ENCODE results near the gene TNFAIP1. TPM values are rescaled to one million over a fixed set of nuclear protein-coding genes. Genes with fewer than 3 reads are reported as not detected.

TNFAIP1 gene
- total RNA-seq, 1 donor from 2014 or later: 18.8 TPM

DNA sequence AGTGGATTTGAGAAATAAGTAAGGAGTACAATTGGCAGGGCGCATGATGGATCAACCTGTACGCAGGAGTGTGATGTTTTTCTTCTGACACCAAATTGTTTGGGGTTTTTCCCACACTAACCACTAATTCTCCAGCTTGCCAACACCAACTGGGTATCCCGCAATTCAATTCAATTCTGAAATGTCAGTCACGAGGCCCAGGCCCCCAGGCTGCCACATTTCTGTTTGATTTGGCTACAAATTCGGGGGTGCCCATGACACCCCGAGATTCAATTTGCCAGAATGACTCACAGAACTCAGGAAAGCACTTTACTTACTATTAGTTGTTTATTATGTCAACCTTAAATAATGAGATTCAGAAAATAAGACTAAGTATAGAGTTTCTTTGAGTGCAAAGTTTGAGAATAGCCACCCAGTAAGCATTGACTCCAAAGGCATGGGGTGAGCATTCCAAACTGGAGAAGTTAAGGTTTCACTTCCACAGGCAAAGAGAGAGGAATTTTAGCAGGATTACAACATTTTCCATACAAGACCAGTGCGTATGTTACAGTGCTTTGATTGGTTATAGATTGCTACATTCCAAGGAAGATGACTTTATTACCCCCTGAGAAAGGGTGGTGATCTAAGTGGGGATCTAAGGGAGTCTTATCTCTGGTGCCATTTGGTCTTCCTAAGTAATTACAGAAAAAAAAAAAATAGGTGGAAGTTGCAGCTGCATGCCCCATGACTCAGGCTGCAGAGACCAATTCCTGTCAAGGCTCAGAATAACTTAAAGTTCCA lies 59.0 kb downstream of the TNFAIP1 start:
- H3K27ac ChIP-seq (ENCODE audit: low read depth, low read length): no peak overlapping the region
- no peak overlapping the region for H3K9ac ChIP-seq (ENCODE audit: low read depth in 1 of 3, low read length in 3 of 3)
- H3K9me3 ChIP-seq (ENCODE audit: control insufficient read depth in 3 of 3, low read length in 3 of 3): no peaks in the 10 kb centered on the region
- H3K4me3 ChIP-seq (ENCODE audit: low read length in 3 of 3): no peak overlapping the region
- peaks cover 0 to 8% (median 4%) of the 10 kb centered on the region in 3 donors for H3K4me1 ChIP-seq (ENCODE audit: control insufficient read depth in 3 of 3, insufficient read depth in 3 of 3, low read length in 3 of 3)
- peaks cover 27 to 32% (median 29%) of the 10 kb centered on the region in 3 donors for H3K36me3 ChIP-seq (ENCODE audit: control insufficient read depth in 3 of 3, insufficient read depth in 3 of 3, low read length in 3 of 3)
- no peaks in the 10 kb centered on the region for H3K27me3 ChIP-seq (ENCODE audit: control insufficient read depth in 3 of 3, insufficient read depth in 3 of 3, low read length in 3 of 3)

DNA sequence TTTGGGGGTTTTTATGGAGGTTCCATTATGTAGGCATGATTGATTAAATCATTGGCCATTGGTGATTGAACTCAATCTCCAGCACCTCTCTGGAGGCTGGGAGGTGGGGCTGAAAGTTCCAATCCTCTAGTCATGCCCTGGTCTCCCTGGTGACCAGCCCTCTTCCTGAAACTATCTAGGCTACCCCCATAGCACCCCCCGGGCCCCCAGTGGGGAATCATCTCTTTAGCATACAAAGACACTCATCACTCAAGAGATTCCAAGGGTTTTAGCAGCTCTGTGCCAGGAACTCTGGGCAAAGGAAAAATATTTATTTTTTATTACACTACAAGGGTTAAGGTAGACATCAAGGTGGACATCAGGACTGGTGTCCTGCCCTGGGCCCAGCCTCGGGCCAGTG lies 59.9 kb downstream of the TNFAIP1 start:
- no peak overlapping the region for H3K9ac ChIP-seq (ENCODE audit: low read depth in 1 of 3, low read length in 3 of 3)
- H3K9me3 ChIP-seq (ENCODE audit: control insufficient read depth in 3 of 3, low read length in 3 of 3): no peaks in the 10 kb centered on the region
- H3K36me3 ChIP-seq (ENCODE audit: control insufficient read depth in 3 of 3, insufficient read depth in 3 of 3, low read length in 3 of 3): peaks cover 24 to 35% (median 31%) of the 10 kb centered on the region in 3 donors
- peaks cover 0 to 8% (median 4%) of the 10 kb centered on the region in 3 donors for H3K4me1 ChIP-seq (ENCODE audit: control insufficient read depth in 3 of 3, insufficient read depth in 3 of 3, low read length in 3 of 3)
- no peak overlapping the region for H3K27ac ChIP-seq (ENCODE audit: low read depth, low read length)
- H3K4me3 ChIP-seq (ENCODE audit: low read length in 3 of 3): no peak overlapping the region
- H3K27me3 ChIP-seq (ENCODE audit: control insufficient read depth in 3 of 3, insufficient read depth in 3 of 3, low read length in 3 of 3): no peaks in the 10 kb centered on the region

DNA sequence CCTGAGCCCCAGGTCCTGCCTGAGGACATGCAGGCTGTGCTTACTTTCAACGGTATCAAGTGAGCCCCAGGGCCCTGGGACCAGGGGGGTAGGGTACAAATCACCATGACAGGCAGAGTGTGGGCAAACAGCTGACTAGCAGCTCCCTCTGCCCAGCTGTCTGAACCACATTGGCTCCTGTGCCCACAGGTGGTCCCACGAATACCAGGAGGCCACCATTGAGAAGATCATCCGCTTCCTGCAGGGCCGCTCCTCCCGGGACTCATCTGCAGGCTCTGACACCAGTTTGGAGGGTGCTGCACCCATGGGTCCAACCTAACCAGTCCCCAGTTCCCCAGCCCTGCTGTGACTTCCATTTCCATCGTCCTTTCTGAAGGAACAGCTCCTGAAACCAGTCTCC lies 60.4 kb downstream of the TNFAIP1 start:
- Histone ChIP-seq H3K4me3 (ENCODE audit: low read length in 3 of 3) (no peak overlapping the region), H3K36me3 (ENCODE audit: control insufficient read depth in 3 of 3, insufficient read depth in 3 of 3, low read length in 3 of 3) (peaks cover 25 to 34% (median 31%) of the 10 kb centered on the region in 3 donors), H3K4me1 (ENCODE audit: control insufficient read depth in 3 of 3, insufficient read depth in 3 of 3, low read length in 3 of 3) (peaks cover 0 to 8% (median 4%) of the 10 kb centered on the region in 3 donors), H3K27me3 (ENCODE audit: control insufficient read depth in 3 of 3, insufficient read depth in 3 of 3, low read length in 3 of 3) (no peaks in the 10 kb centered on the region), H3K9ac (ENCODE audit: low read depth in 1 of 3, low read length in 3 of 3) (no peak overlapping the region), H3K9me3 (ENCODE audit: control insufficient read depth in 3 of 3, low read length in 3 of 3) (no peaks in the 10 kb centered on the region), H3K27ac (ENCODE audit: low read depth, low read length) (no peak overlapping the region)

Other genes with a start within 250 kb of the TNFAIP1 start
- gene TMEM97, start 16.6 kb upstream of the TNFAIP1 start, total RNA-seq: 12.5 TPM
- 19.8 TPM for gene IFT20, start 289 bp upstream of the TNFAIP1 start, total RNA-seq
- 44.4 TPM for gene POLDIP2, start 21.8 kb downstream of the TNFAIP1 start, total RNA-seq
- not detected for gene SEBOX, start 29.4 kb downstream of the TNFAIP1 start, total RNA-seq
- 0.52 TPM for gene VTN, start 34.5 kb downstream of the TNFAIP1 start, total RNA-seq
- gene SARM1, start 35.9 kb downstream of the TNFAIP1 start, total RNA-seq: 5.7 TPM
- 4.7 TPM for gene SLC46A1, start 70.5 kb downstream of the TNFAIP1 start, total RNA-seq
- not detected for gene SLC13A2, start 137.9 kb downstream of the TNFAIP1 start, total RNA-seq
- not detected for gene FOXN1, start 170.6 kb downstream of the TNFAIP1 start, total RNA-seq
- gene UNC119, start 216.9 kb downstream of the TNFAIP1 start, total RNA-seq: 5.7 TPM
- 19.3 TPM for gene PIGS, start 235.8 kb downstream of the TNFAIP1 start, total RNA-seq
- gene ALDOC, start 241.1 kb downstream of the TNFAIP1 start, total RNA-seq: 4.7 TPM